Gastroesophageal sphincter (tissue), 3 donors: ENCODE measurements around the gene SLC17A5.

ENCODE experiments used
- EP300 ChIP-seq: sonication (generic); formaldehyde crosslinking; IDR thresholded peaks from one replicate; pipeline ENCODE4 v1.6.1; 2017; ENCODE audit warnings: antibody characterized with exemption, mild to moderate bottlenecking
- TF ChIP-seq, protein P1 (sequence below), 4 experiments: fragments of 200-600 bp in 2 of 4; fragments of 450-650 bp in 2 of 4; sonication (generic) in 1 of 4; IDR thresholded peaks; one replicate each; pipeline ENCODE4 v1.5.1; 2017 to 2019; ENCODE audit warnings: antibody characterized with exemption in 4 of 4, mild to moderate bottlenecking in 2 of 4, moderate library complexity in 2 of 4

DNA sequence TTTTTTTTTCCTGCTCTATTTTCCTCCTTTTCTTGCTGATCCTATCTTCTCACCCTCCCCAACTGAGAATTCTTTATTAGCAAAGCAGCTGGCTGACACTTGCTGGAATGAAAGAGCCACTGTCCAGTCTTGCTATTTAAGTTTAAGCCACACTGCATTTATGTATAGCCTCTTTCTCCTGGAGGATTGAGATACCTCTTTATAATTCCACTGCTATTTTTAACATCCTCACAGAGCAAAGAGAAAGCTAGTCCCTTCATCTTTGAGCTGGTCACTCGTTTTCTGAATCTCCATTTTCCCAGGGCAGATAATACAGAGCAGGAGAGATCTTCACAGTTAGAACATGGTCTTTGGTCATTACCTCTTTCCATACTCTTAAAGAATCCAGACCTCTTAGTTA lies 97.0 kb downstream of the SLC17A5 start:
- TF ChIP-seq, protein P1, sequence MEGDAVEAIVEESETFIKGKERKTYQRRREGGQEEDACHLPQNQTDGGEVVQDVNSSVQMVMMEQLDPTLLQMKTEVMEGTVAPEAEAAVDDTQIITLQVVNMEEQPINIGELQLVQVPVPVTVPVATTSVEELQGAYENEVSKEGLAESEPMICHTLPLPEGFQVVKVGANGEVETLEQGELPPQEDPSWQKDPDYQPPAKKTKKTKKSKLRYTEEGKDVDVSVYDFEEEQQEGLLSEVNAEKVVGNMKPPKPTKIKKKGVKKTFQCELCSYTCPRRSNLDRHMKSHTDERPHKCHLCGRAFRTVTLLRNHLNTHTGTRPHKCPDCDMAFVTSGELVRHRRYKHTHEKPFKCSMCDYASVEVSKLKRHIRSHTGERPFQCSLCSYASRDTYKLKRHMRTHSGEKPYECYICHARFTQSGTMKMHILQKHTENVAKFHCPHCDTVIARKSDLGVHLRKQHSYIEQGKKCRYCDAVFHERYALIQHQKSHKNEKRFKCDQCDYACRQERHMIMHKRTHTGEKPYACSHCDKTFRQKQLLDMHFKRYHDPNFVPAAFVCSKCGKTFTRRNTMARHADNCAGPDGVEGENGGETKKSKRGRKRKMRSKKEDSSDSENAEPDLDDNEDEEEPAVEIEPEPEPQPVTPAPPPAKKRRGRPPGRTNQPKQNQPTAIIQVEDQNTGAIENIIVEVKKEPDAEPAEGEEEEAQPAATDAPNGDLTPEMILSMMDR (IDR thresholded peaks at IDR 0.05), result no peak
- no peak for TF ChIP-seq EP300
